ENCODE measurements around the gene GABBR2. TPM values are rescaled to one million over a fixed set of nuclear protein-coding genes. Genes with fewer than 3 reads are reported as not detected.

The GABBR2 gene
- total and polyA plus RNA-seq, 9 of the 15 experiments (the other 6 are each of a cell fraction or from before 2014, with no cell fraction given), result 0.15 to 1.9 (median 0.32) TPM

DNA sequence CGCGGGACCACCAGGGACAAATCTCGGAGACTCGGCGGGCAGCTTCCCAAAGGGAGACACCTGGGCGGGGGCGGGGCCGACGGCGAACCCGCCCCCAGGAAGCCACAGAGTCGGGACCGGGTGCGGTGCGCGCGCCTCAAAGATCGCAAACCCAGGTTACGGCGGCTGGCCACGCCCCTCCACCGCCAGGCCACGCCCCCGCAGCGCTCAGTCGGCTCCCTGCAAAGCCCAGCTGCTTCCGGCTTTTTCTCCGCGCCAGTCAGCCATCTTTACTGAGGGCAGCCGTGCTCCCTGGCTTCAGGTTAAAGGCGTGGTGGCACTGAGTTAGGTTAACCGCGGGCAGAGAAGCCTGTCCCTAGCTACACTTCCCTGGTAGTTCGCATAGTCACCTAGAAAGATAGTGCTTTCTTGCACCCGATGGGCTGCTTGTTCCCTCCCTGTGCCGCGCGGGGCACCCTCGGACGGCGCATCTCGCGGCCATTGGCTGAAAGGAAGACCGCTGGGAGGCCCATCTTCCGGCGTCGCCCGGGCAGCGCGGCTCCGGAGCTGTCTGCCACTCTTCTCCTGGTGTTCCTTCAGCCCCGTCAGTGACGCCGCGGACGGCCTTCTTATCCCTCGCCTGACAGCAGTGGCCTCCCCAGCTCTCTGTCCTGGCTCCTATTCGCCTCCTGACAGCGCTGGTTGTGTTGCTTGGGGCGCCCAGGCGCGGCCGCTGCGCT is 453.0 kb downstream of the GABBR2 start, which contains the start of gene TBC1D2 (continued):
- TF ChIP-seq, protein P1, sequence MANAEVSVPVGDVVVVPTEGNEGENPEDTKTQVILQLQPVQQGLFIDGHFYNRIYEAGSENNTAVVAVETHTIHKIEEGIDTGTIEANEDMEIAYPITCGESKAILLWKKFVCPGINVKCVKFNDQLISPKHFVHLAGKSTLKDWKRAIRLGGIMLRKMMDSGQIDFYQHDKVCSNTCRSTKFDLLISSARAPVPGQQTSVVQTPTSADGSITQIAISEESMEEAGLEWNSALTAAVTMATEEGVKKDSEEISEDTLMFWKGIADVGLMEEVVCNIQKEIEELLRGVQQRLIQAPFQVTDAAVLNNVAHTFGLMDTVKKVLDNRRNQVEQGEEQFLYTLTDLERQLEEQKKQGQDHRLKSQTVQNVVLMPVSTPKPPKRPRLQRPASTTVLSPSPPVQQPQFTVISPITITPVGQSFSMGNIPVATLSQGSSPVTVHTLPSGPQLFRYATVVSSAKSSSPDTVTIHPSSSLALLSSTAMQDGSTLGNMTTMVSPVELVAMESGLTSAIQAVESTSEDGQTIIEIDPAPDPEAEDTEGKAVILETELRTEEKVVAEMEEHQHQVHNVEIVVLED (CRISPR knock-in tag; IDR thresholded peaks at IDR 0.05), result 0 out of 2 replicates have a peak, but pooled peaks have one; percentile 51
- TF ChIP-seq, protein P2, sequence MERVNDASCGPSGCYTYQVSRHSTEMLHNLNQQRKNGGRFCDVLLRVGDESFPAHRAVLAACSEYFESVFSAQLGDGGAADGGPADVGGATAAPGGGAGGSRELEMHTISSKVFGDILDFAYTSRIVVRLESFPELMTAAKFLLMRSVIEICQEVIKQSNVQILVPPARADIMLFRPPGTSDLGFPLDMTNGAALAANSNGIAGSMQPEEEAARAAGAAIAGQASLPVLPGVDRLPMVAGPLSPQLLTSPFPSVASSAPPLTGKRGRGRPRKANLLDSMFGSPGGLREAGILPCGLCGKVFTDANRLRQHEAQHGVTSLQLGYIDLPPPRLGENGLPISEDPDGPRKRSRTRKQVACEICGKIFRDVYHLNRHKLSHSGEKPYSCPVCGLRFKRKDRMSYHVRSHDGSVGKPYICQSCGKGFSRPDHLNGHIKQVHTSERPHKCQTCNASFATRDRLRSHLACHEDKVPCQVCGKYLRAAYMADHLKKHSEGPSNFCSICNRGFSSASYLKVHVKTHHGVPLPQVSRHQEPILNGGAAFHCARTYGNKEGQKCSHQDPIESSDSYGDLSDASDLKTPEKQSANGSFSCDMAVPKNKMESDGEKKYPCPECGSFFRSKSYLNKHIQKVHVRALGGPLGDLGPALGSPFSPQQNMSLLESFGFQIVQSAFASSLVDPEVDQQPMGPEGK (CRISPR knock-in tag; IDR thresholded peaks at IDR 0.05; ENCODE audit: borderline replicate concordance), result no peak
- no peak for TF ChIP-seq RBM15 (IDR thresholded peaks at IDR 0.05; ENCODE audit: insufficient read depth, low read length)
- TF ChIP-seq SLC30A9 (CRISPR knock-in tag; IDR thresholded peaks at IDR 0.05), result no peak
- TF ChIP-seq, protein P3, sequence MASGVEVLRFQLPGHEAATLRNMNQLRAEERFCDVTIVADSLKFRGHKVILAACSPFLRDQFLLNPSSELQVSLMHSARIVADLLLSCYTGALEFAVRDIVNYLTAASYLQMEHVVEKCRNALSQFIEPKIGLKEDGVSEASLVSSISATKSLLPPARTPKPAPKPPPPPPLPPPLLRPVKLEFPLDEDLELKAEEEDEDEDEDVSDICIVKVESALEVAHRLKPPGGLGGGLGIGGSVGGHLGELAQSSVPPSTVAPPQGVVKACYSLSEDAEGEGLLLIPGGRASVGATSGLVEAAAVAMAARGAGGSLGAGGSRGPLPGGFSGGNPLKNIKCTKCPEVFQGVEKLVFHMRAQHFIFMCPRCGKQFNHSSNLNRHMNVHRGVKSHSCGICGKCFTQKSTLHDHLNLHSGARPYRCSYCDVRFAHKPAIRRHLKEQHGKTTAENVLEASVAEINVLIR (CRISPR knock-in tag; IDR thresholded peaks at IDR 0.05), result no peak; the same call in 1 of the 2 replicates
- peak; percentile 63 for TF ChIP-seq MEIS2 (IDR thresholded peaks at IDR 0.05; ENCODE audit: partially characterized antibody)
- no peak for TF ChIP-seq ADNP (tag; IDR thresholded peaks at IDR 0.05)
- peak; percentile 75; the same call in 1 of the 2 replicates for TF ChIP-seq ZNF197 (CRISPR knock-in tag; IDR thresholded peaks at IDR 0.05; ENCODE audit: low read depth)
- TF ChIP-seq FOXP1 (CRISPR knock-in tag; IDR thresholded peaks at IDR 0.05), result no peak
- no peak; the same call in 1 of the 2 replicates for TF ChIP-seq RBM34 (IDR thresholded peaks at IDR 0.05; ENCODE audit: borderline replicate concordance, insufficient read depth, low read length)
- TF ChIP-seq, protein P4, sequence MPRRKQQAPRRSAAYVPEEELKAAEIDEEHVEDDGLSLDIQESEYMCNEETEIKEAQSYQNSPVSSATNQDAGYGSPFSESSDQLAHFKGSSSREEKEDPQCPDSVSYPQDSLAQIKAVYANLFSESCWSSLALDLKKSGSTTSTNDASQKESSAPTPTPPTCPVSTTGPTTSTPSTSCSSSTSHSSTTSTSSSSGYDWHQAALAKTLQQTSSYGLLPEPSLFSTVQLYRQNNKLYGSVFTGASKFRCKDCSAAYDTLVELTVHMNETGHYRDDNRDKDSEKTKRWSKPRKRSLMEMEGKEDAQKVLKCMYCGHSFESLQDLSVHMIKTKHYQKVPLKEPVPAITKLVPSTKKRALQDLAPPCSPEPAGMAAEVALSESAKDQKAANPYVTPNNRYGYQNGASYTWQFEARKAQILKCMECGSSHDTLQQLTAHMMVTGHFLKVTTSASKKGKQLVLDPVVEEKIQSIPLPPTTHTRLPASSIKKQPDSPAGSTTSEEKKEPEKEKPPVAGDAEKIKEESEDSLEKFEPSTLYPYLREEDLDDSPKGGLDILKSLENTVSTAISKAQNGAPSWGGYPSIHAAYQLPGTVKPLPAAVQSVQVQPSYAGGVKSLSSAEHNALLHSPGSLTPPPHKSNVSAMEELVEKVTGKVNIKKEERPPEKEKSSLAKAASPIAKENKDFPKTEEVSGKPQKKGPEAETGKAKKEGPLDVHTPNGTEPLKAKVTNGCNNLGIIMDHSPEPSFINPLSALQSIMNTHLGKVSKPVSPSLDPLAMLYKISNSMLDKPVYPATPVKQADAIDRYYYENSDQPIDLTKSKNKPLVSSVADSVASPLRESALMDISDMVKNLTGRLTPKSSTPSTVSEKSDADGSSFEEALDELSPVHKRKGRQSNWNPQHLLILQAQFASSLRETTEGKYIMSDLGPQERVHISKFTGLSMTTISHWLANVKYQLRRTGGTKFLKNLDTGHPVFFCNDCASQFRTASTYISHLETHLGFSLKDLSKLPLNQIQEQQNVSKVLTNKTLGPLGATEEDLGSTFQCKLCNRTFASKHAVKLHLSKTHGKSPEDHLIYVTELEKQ (CRISPR knock-in tag; IDR thresholded peaks at IDR 0.05), result no peak
- TF ChIP-seq SOX6 (IDR thresholded peaks at IDR 0.05), result peak; percentile 35; the same call in 1 of the 2 replicates
- no peak; the same call in none of the 2 replicates for TF ChIP-seq ELF2 (CRISPR knock-in tag; IDR thresholded peaks at IDR 0.05)
- no peak for TF ChIP-seq CHCHD3 (CRISPR knock-in tag; IDR thresholded peaks at IDR 0.05)
- no peak for TF ChIP-seq PHB2 (IDR thresholded peaks at IDR 0.05; ENCODE audit: low read depth)
- no peak; a peak in 1 of 3 replicates for TF ChIP-seq CBX3 (IDR thresholded peaks at IDR 0.05; ENCODE audit: borderline replicate concordance in 1 of 2, low read length in 2 of 2)
- no peak for TF ChIP-seq LARP7 (IDR thresholded peaks at IDR 0.05)
- TF ChIP-seq MCM7 (IDR thresholded peaks at IDR 0.05), result no peak
- no peak for TF ChIP-seq ZNF146 (CRISPR knock-in tag; IDR thresholded peaks at IDR 0.05; ENCODE audit: unreplicated experiment)
- no peak for TF ChIP-seq WHSC1 (IDR thresholded peaks at IDR 0.05; ENCODE audit: low read length)

Measured in K562 (cell line).